ENCODE data around the gene IFRD2. TPM values are rescaled to one million over a fixed set of nuclear protein-coding genes. Genes with fewer than 3 reads are reported as not detected.

The IFRD2 gene
- total and polyA plus RNA-seq, 2 of the 8 experiments (the other 6 are each of a cell fraction or from before 2014, with no cell fraction given): 76.7 to 88.8 TPM

DNA sequence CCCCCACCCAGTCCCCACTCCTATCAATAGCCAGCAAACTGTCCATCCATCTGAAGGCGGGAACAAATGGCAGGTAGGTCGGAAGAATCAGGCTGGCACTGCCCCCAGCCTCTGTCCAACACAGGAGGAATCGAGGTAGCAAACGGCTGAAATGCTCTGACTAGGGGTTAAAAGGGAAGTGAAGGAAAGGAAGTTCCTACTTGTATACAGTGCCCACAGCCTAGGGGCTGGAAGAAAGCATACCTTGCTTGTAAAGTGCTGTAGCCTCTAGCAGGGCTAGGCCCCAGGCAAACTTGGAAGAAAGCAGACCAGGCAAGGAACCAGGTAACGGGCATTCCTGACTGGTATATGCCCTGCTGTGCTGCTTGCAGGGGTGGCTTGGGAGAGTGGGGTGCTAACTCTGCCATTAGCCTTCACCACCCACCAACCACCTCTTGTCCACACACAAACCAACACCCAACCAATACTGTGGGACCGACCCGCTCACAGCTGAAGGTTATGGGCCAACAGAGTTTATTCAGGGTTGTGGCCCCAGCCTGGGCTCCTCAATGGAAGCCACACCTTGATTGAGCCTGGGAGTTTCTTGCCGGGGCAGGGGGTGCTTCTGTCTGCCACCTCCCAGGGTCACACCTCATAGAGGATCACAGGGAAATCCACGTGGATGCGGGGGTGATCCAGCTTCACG is 33.4 kb upstream of the IFRD2 start:
- DNase-seq (ENCODE audit: low read depth in 1 of 2, low spot score in 2 of 2): no peak
- Histone ChIP-seq H2BK120ac (replicated peaks; ENCODE audit: low read depth, low read length) (no peak overlapping the region), H3K23me2 (ENCODE audit: low read depth, low read length) (peaks cover 22% of the 10 kb centered on the region), H2BK15ac (ENCODE audit: low read length) (no peak overlapping the region), H3K4me1 (replicated peaks in 1 of 4; ENCODE audit: control insufficient read depth in 3 of 4, insufficient read depth in 4 of 4, low read length in 3 of 4) (peaks cover 0 to 29% (median 14%) of the 10 kb centered on the region in 4 experiments; a peak in 6 of 7 replicates), H3K36me3 (ENCODE audit: control insufficient read depth in 2 of 4, insufficient read depth in 4 of 4, low read length in 3 of 4) (peaks cover 8 to 18% (median 10%) of the 10 kb centered on the region in 4 experiments; a peak in 7 of 8 replicates), H3K9me3 (ENCODE audit: insufficient read depth in 2 of 2, low read depth in 1 of 2, low read length in 1 of 2) (no peaks in the 10 kb centered on the region), H4K91ac (replicated peaks; ENCODE audit: insufficient read length, low read length) (no peak overlapping the region), H3K4me3 (ENCODE audit: extremely low read depth in 1 of 4, insufficient read depth in 2 of 4, low read depth in 3 of 4, low read length in 4 of 4) (no peak overlapping the region), H3K4me2 (ENCODE audit: insufficient read depth in 1 of 2, low read depth in 2 of 2, low read length in 2 of 2) (no peak overlapping the region), H4K8ac (ENCODE audit: extremely low read depth, insufficient read depth, low read length) (no peak overlapping the region), H3K18ac (ENCODE audit: extremely low read depth, low read length) (no peak overlapping the region), H2BK20ac (ENCODE audit: low read length) (no peak overlapping the region), H4K20me1 (replicated peaks in 1 of 2; ENCODE audit: control insufficient read depth in 1 of 2, insufficient read depth in 2 of 2, low read length in 2 of 2) (peaks cover under 1 to 6% of the 10 kb centered on the region in 2 experiments), H3K23ac (ENCODE audit: insufficient read length) (no peak overlapping the region), H3K27me3 (replicated peaks in 1 of 4; ENCODE audit: control insufficient read depth in 3 of 4, extremely low read depth in 1 of 4, insufficient read depth in 3 of 4, low read length in 3 of 4) (no peaks in the 10 kb centered on the region), H3K9ac (replicated peaks in 1 of 4; ENCODE audit: extremely low read depth in 1 of 4, low read depth in 3 of 4, low read length in 3 of 4) (no peak overlapping the region), H2AFZ (ENCODE audit: low read length) (no peak overlapping the region), H4K5ac (ENCODE audit: insufficient read length, low read depth, low read length) (no peak overlapping the region), H3K56ac (replicated peaks; ENCODE audit: insufficient read length, low read depth, low read length) (no peak overlapping the region), H2AK5ac (ENCODE audit: low read depth, low read length) (no peak overlapping the region), H3K27ac (ENCODE audit: low read depth, low read length) (no peak overlapping the region), H3K4ac (replicated peaks; ENCODE audit: insufficient read length, low read depth, low read length) (no peak overlapping the region), H2BK12ac (ENCODE audit: low read depth, low read length) (no peak overlapping the region), H3K14ac (ENCODE audit: insufficient read length) (no peak overlapping the region), H2BK5ac (ENCODE audit: low read depth, low read length) (no peak overlapping the region), H3K79me1 (ENCODE audit: low read depth, low read length) (peaks cover 7% of the 10 kb centered on the region), H3K79me2 (ENCODE audit: control insufficient read depth in 1 of 2, insufficient read depth in 2 of 2, low read length in 2 of 2) (peaks cover 0 to 13% of the 10 kb centered on the region in 2 experiments; a peak in 2 of 4 replicates)
- no peak for FAIRE-seq
- ChIA-PET POLR2A (ENCODE audit: partially characterized antibody) (interaction anchor here (0.8 to 4.3 kb wide), 4 partner anchors 15 to 302 kb away, joined by 3 to 29 read pairs (median 10); partner anchors contain the start of genes HYAL1, IFRD2 and RASSF1), CTCF (ENCODE audit: partially characterized antibody) (interaction anchor here (0.8 to 7.5 kb wide), 11 partner anchors 10 to 107 kb away, joined by 3 to 75 read pairs (median 5); partner anchors contain the start of genes HYAL1 and LSMEM2)
- WGBS, 2 experiments (ENCODE audit: extremely low coverage in 1 of 2, insufficient coverage in 1 of 2, insufficient read length in 1 of 2, insufficient replicate concordance in 2 of 2, low coverage in 1 of 2, low lambda C conversion rate in 2 of 2, missing lambda C conversion rate in 1 of 2): 92% methylated on average over 11 of the region's 11 CpGs; no CpG with 5 or more reads in 1 of the 2 experiments
- TF ChIP-seq HDAC2 (IDR thresholded peaks at IDR 0.05; ENCODE audit: borderline replicate concordance in 1 of 2, low read depth in 2 of 2, low read length in 2 of 2): no peak
- no peak for TF ChIP-seq SAP30 (IDR thresholded peaks at IDR 0.05; ENCODE audit: insufficient read depth, insufficient replicate concordance, low read length)

All from H1 (cell line).